Endothelial cell (in vitro differentiated cells): ENCODE results near the gene POLN. TPM values are rescaled to one million over a fixed set of nuclear protein-coding genes. Genes with fewer than 3 reads are reported as not detected.

Experiments used
- DNase-seq: peaks from one replicate; pipeline ENCODE4 v3.0.0; 2021; ENCODE audit warnings: low spot score
- H3K27ac Mint-ChIP-seq: one replicate; pipeline ENCODE4 v1.8.0; 2021; ENCODE audit warnings: mixed read lengths, inconsistent platforms; ENCODE audit not compliant: unreplicated experiment
- H3K27me3 Mint-ChIP-seq: one replicate; pipeline ENCODE4 v1.8.0; 2021; ENCODE audit warnings: mild to moderate bottlenecking, moderate library complexity, mixed read lengths, inconsistent platforms; ENCODE audit not compliant: unreplicated experiment
- H3K36me3 Mint-ChIP-seq: one replicate; pipeline ENCODE4 v1.8.0; 2021; ENCODE audit warnings: mild to moderate bottlenecking, low read depth, mixed read lengths, inconsistent platforms; ENCODE audit not compliant: unreplicated experiment
- H3K4me1 Mint-ChIP-seq: one replicate; pipeline ENCODE4 v1.8.0; 2021; ENCODE audit warnings: mild to moderate bottlenecking, mixed read lengths, inconsistent platforms; ENCODE audit not compliant: unreplicated experiment
- H3K4me3 Mint-ChIP-seq: one replicate; pipeline ENCODE4 v1.8.0; 2021; ENCODE audit warnings: mild to moderate bottlenecking, mixed read lengths, inconsistent platforms; ENCODE audit not compliant: unreplicated experiment
- H3K9me3 Mint-ChIP-seq: one replicate; pipeline ENCODE4 v1.8.0; 2021; ENCODE audit warnings: mixed read lengths, inconsistent platforms; ENCODE audit not compliant: unreplicated experiment
- total RNA-seq: library from RNA; stranded (reverse); fragmentation: NEBNext Ultra II Directional; extraction: Animal tissue kit (Norgen Biotek cat#: 25700); gene quantifications from one replicate; pipeline ENCODE4 v1.2.1, GENCODE V29; 2021; ENCODE audit not compliant: unreplicated experiment
- TF ChIP-seq, protein P1 (sequence below): fragments of 200-600 bp; sonication (generic); IDR thresholded peaks from one replicate; pipeline ENCODE4 v1.5.0; 2021; ENCODE audit warnings: antibody characterized with exemption; ENCODE audit not compliant: unreplicated experiment

The POLN gene
- total RNA-seq, 1 donor from 2014 or later, result 2.5 TPM

- TF ChIP-seq, protein P1, sequence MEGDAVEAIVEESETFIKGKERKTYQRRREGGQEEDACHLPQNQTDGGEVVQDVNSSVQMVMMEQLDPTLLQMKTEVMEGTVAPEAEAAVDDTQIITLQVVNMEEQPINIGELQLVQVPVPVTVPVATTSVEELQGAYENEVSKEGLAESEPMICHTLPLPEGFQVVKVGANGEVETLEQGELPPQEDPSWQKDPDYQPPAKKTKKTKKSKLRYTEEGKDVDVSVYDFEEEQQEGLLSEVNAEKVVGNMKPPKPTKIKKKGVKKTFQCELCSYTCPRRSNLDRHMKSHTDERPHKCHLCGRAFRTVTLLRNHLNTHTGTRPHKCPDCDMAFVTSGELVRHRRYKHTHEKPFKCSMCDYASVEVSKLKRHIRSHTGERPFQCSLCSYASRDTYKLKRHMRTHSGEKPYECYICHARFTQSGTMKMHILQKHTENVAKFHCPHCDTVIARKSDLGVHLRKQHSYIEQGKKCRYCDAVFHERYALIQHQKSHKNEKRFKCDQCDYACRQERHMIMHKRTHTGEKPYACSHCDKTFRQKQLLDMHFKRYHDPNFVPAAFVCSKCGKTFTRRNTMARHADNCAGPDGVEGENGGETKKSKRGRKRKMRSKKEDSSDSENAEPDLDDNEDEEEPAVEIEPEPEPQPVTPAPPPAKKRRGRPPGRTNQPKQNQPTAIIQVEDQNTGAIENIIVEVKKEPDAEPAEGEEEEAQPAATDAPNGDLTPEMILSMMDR, result no peak
- no peak overlapping the region for H3K27ac Mint-ChIP-seq
- no peak overlapping the region for H3K4me3 Mint-ChIP-seq
- no peaks in the 10 kb centered on the region for H3K4me1 Mint-ChIP-seq
- no peaks in the 10 kb centered on the region for H3K9me3 Mint-ChIP-seq
- peaks cover 6% of the 10 kb centered on the region for H3K27me3 Mint-ChIP-seq
- DNase-seq, result no peak
- peaks cover 7% of the 10 kb centered on the region for H3K36me3 Mint-ChIP-seq
Measured at GRCh38 chr4:2103843-2104547, 137.9 kb downstream of the POLN start.

DNA sequence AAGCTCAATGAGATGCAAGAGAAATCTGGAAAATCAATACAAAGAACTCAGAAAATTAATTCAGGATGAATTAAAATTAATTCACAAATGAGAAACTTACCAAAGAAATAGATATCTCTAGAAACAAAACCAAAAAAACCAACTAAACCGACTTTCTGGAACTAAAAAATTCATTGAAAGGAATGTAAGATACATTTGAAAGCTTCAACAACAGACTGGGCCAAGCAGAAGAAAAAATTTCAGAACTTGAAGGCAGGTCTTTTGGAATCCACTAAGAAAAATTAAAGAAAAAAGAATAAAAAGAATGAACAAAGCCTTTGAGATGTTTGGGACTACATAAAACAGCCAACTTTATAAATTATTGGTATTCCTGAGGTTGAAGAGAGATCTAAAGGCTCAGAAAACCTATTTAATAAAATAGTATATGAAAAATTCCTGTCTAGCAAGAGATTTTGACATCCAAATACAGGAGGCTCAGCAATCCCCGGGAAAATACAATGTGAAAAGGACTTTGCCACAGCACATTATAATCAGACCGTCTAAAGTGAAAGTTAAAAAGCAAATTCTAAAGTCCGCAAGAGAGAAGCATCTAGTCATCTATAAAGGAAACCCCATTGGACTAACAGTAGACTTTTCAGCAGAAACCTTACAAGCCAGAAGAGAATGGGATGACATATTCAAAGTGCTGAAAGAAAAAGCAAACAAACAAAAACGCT lies 138.6 kb downstream of the POLN start:
- TF ChIP-seq, protein P1, result no peak
- Mint-ChIP-seq H3K4me1 (no peaks in the 10 kb centered on the region), H3K27me3 (peaks cover 6% of the 10 kb centered on the region), H3K9me3 (no peaks in the 10 kb centered on the region), H3K4me3 (no peak overlapping the region), H3K27ac (no peak overlapping the region), H3K36me3 (peaks cover 7% of the 10 kb centered on the region)
- DNase-seq, result no peak

GRCh38 chr4:2102045-2102883 lies 139.7 kb downstream of the POLN start:
- Mint-ChIP-seq H3K36me3 (peaks cover 7% of the 10 kb centered on the region), H3K27ac (no peak overlapping the region)

DNA sequence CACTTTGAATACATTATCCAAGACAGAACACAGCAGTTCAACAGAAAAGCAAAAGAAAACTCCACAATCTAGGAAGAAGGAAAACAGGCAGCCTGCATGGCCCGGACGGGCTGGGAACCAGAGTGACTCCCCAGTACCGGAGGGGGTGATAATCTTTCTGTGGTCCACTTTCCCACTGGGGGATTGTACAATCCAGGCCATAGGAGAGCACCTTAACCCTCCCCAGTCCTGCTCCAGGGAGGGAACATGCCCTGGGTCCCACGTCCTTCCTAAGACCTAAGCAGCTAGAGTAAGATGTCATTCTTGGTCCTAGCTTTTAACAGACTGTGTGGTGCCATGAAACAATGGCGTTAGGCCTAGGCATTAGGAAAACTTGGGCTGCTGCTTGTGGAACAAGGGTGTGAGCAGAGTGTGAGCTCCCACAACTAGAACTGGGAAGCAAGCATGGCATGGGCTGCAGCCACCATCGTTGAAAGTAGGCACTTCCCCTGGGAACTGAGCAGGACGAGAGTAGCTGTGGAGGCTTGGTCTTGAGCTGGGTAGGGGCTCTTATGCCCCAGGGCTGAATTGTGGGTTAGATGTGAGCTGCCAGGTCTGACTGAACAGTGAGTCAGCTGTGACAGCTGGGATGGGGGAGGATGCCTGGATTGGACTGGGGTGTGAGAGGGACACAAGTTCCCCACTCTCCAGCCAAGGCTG lies 140.4 kb downstream of the POLN start:
- no peak overlapping the region for H3K27ac Mint-ChIP-seq
- H3K36me3 Mint-ChIP-seq, result peaks cover 12% of the 10 kb centered on the region
- H3K4me3 Mint-ChIP-seq, result no peak overlapping the region
- no peak for DNase-seq
- H3K27me3 Mint-ChIP-seq, result peaks cover 6% of the 10 kb centered on the region
- TF ChIP-seq, protein P1, result no peak
- no peaks in the 10 kb centered on the region for H3K4me1 Mint-ChIP-seq
- no peaks in the 10 kb centered on the region for H3K9me3 Mint-ChIP-seq

More at GRCh38 chr4:2102045-2102883, 139.7 kb downstream of the POLN start:
- Mint-ChIP-seq H3K9me3 (no peaks in the 10 kb centered on the region), H3K4me1 (no peaks in the 10 kb centered on the region), H3K4me3 (no peak overlapping the region), H3K27me3 (peaks cover 6% of the 10 kb centered on the region)
- TF ChIP-seq, protein P1, result no peak
- DNase-seq, result no peak
